ENCODE data around the gene S100A9.

S100A9 gene

GRCh38 chr1:153354515-153355193, 3.0 kb upstream of the S100A9 start:
- Histone ChIP-seq H3K4me3 (ENCODE audit: low read depth in 1 of 2, low read length in 2 of 2) (no peak overlapping the region), H3K36me3 (ENCODE audit: control insufficient read depth in 1 of 2, insufficient read depth in 2 of 2, low read length in 2 of 2) (no peaks in the 10 kb centered on the region), H3K4me1 (ENCODE audit: control insufficient read depth in 1 of 2, insufficient read depth in 2 of 2, low read length in 2 of 2) (no peaks in the 10 kb centered on the region), H3K27ac (ENCODE audit: low read length) (no peak overlapping the region), H3K27me3 (ENCODE audit: low read depth, low read length) (no peaks in the 10 kb centered on the region), H3K9me3 (ENCODE audit: control insufficient read depth in 1 of 2, low read length in 2 of 2) (no peaks in the 10 kb centered on the region)

GRCh38 chr1:153355445-153356071, 2.1 kb upstream of the S100A9 start:
- Histone ChIP-seq H3K4me1 (ENCODE audit: control insufficient read depth in 1 of 2, insufficient read depth in 2 of 2, low read length in 2 of 2) (no peaks in the 10 kb centered on the region), H3K27ac (ENCODE audit: low read length) (no peak overlapping the region), H3K36me3 (ENCODE audit: control insufficient read depth in 1 of 2, insufficient read depth in 2 of 2, low read length in 2 of 2) (no peaks in the 10 kb centered on the region), H3K27me3 (ENCODE audit: low read depth, low read length) (no peaks in the 10 kb centered on the region), H3K9me3 (ENCODE audit: control insufficient read depth in 1 of 2, low read length in 2 of 2) (no peaks in the 10 kb centered on the region), H3K4me3 (ENCODE audit: low read depth in 1 of 2, low read length in 2 of 2) (no peak overlapping the region)

GRCh38 chr1:153356392-153357075, 1.1 kb upstream of the S100A9 start:
- no peaks in the 10 kb centered on the region for H3K36me3 ChIP-seq (ENCODE audit: control insufficient read depth in 1 of 2, insufficient read depth in 2 of 2, low read length in 2 of 2)
- no peaks in the 10 kb centered on the region for H3K27me3 ChIP-seq (ENCODE audit: low read depth, low read length)
- no peak overlapping the region for H3K4me3 ChIP-seq (ENCODE audit: low read depth in 1 of 2, low read length in 2 of 2)
- H3K4me1 ChIP-seq (ENCODE audit: control insufficient read depth in 1 of 2, insufficient read depth in 2 of 2, low read length in 2 of 2) = no peaks in the 10 kb centered on the region
- H3K9me3 ChIP-seq (ENCODE audit: control insufficient read depth in 1 of 2, low read length in 2 of 2) = no peaks in the 10 kb centered on the region
- H3K27ac ChIP-seq (ENCODE audit: low read length) = no peak overlapping the region

- Histone ChIP-seq H3K27me3 (ENCODE audit: low read depth, low read length) (no peaks in the 10 kb centered on the region), H3K4me3 (ENCODE audit: low read depth in 1 of 2, low read length in 2 of 2) (no peak overlapping the region), H3K9me3 (ENCODE audit: control insufficient read depth in 1 of 2, low read length in 2 of 2) (no peaks in the 10 kb centered on the region), H3K4me1 (ENCODE audit: control insufficient read depth in 1 of 2, insufficient read depth in 2 of 2, low read length in 2 of 2) (peaks cover 0 to 1% of the 10 kb centered on the region in 2 donors), H3K27ac (ENCODE audit: low read length) (peak overlapping the region; percentile 39), H3K36me3 (ENCODE audit: control insufficient read depth in 1 of 2, insufficient read depth in 2 of 2, low read length in 2 of 2) (no peaks in the 10 kb centered on the region)
These were observed 390 bp upstream of the S100A9 start for GRCh38 chr1:153357076-153357852.

GRCh38 chr1:153358691-153358975, 979 bp downstream of the S100A9 start:
- H3K27ac ChIP-seq (ENCODE audit: low read length) = no peak overlapping the region
- no peaks in the 10 kb centered on the region for H3K36me3 ChIP-seq (ENCODE audit: control insufficient read depth in 1 of 2, insufficient read depth in 2 of 2, low read length in 2 of 2)
- H3K4me3 ChIP-seq (ENCODE audit: low read depth in 1 of 2, low read length in 2 of 2) = peak overlapping the region; percentile 4 to 40
- no peaks in the 10 kb centered on the region for H3K9me3 ChIP-seq (ENCODE audit: control insufficient read depth in 1 of 2, low read length in 2 of 2)
- peaks cover 0 to 4% of the 10 kb centered on the region in 2 donors for H3K4me1 ChIP-seq (ENCODE audit: control insufficient read depth in 1 of 2, insufficient read depth in 2 of 2, low read length in 2 of 2)
- H3K27me3 ChIP-seq (ENCODE audit: low read depth, low read length) = no peaks in the 10 kb centered on the region

GRCh38 chr1:153359241-153359640, 1.6 kb downstream of the S100A9 start:
- peak overlapping the region in 1 of 2 donors; percentile 40 for H3K4me3 ChIP-seq (ENCODE audit: low read depth in 1 of 2, low read length in 2 of 2)
- peaks cover 0 to 4% of the 10 kb centered on the region in 2 donors for H3K4me1 ChIP-seq (ENCODE audit: control insufficient read depth in 1 of 2, insufficient read depth in 2 of 2, low read length in 2 of 2)
- no peaks in the 10 kb centered on the region for H3K36me3 ChIP-seq (ENCODE audit: control insufficient read depth in 1 of 2, insufficient read depth in 2 of 2, low read length in 2 of 2)
- H3K27me3 ChIP-seq (ENCODE audit: low read depth, low read length) = no peaks in the 10 kb centered on the region
- H3K27ac ChIP-seq (ENCODE audit: low read length) = no peak overlapping the region
- no peaks in the 10 kb centered on the region for H3K9me3 ChIP-seq (ENCODE audit: control insufficient read depth in 1 of 2, low read length in 2 of 2)

GRCh38 chr1:153360190-153360589, 2.5 kb downstream of the S100A9 start:
- Histone ChIP-seq H3K4me3 (ENCODE audit: low read depth in 1 of 2, low read length in 2 of 2) (no peak overlapping the region), H3K27me3 (ENCODE audit: low read depth, low read length) (no peaks in the 10 kb centered on the region)

GRCh38 chr1:153360592-153361479, 3.2 kb downstream of the S100A9 start:
- H3K27ac ChIP-seq (ENCODE audit: low read length) = no peak overlapping the region

More at GRCh38 chr1:153360190-153360589, 2.5 kb downstream of the S100A9 start:
- no peak overlapping the region for H3K27ac ChIP-seq (ENCODE audit: low read length)
- H3K36me3 ChIP-seq (ENCODE audit: control insufficient read depth in 1 of 2, insufficient read depth in 2 of 2, low read length in 2 of 2) = no peaks in the 10 kb centered on the region
- H3K4me1 ChIP-seq (ENCODE audit: control insufficient read depth in 1 of 2, insufficient read depth in 2 of 2, low read length in 2 of 2) = peaks cover 0 to 4% of the 10 kb centered on the region in 2 donors
- H3K9me3 ChIP-seq (ENCODE audit: control insufficient read depth in 1 of 2, low read length in 2 of 2) = no peaks in the 10 kb centered on the region

GRCh38 chr1:153361480-153362109, 3.9 kb downstream of the S100A9 start:
- Histone ChIP-seq H3K36me3 (ENCODE audit: control insufficient read depth in 1 of 2, insufficient read depth in 2 of 2, low read length in 2 of 2) (no peaks in the 10 kb centered on the region), H3K27ac (ENCODE audit: low read length) (no peak overlapping the region), H3K27me3 (ENCODE audit: low read depth, low read length) (no peaks in the 10 kb centered on the region), H3K9me3 (ENCODE audit: control insufficient read depth in 1 of 2, low read length in 2 of 2) (no peaks in the 10 kb centered on the region), H3K4me3 (ENCODE audit: low read depth in 1 of 2, low read length in 2 of 2) (no peak overlapping the region), H3K4me1 (ENCODE audit: control insufficient read depth in 1 of 2, insufficient read depth in 2 of 2, low read length in 2 of 2) (peaks cover 0 to 4% of the 10 kb centered on the region in 2 donors)

More at GRCh38 chr1:153360592-153361479, 3.2 kb downstream of the S100A9 start:
- Histone ChIP-seq H3K9me3 (ENCODE audit: control insufficient read depth in 1 of 2, low read length in 2 of 2) (no peaks in the 10 kb centered on the region), H3K4me3 (ENCODE audit: low read depth in 1 of 2, low read length in 2 of 2) (no peak overlapping the region), H3K27me3 (ENCODE audit: low read depth, low read length) (no peaks in the 10 kb centered on the region), H3K36me3 (ENCODE audit: control insufficient read depth in 1 of 2, insufficient read depth in 2 of 2, low read length in 2 of 2) (no peaks in the 10 kb centered on the region), H3K4me1 (ENCODE audit: control insufficient read depth in 1 of 2, insufficient read depth in 2 of 2, low read length in 2 of 2) (peaks cover 0 to 4% of the 10 kb centered on the region in 2 donors)

- H3K27ac ChIP-seq (ENCODE audit: low read length) = no peak overlapping the region
- H3K4me3 ChIP-seq (ENCODE audit: low read depth in 1 of 2, low read length in 2 of 2) = no peak overlapping the region
- no peaks in the 10 kb centered on the region for H3K27me3 ChIP-seq (ENCODE audit: low read depth, low read length)
- H3K9me3 ChIP-seq (ENCODE audit: control insufficient read depth in 1 of 2, low read length in 2 of 2) = no peaks in the 10 kb centered on the region
- peaks cover 0 to 4% of the 10 kb centered on the region in 2 donors for H3K4me1 ChIP-seq (ENCODE audit: control insufficient read depth in 1 of 2, insufficient read depth in 2 of 2, low read length in 2 of 2)
- no peaks in the 10 kb centered on the region for H3K36me3 ChIP-seq (ENCODE audit: control insufficient read depth in 1 of 2, insufficient read depth in 2 of 2, low read length in 2 of 2)
These were observed 4.6 kb downstream of the S100A9 start for GRCh38 chr1:153362187-153362775.

All from muscle layer of duodenum (tissue), 2 donors.